GM19372 (cell line): ENCODE measurements around the gene GREM2.

Experiments
- ATAC-seq: cut with Tn5 transposase; IDR thresholded peaks from one replicate; pipeline ENCODE4 v1.9.1; 2021; ENCODE audit warnings: mild to moderate bottlenecking, low read depth, moderate library complexity; ENCODE audit not compliant: unreplicated experiment

GREM2 gene

DNA sequence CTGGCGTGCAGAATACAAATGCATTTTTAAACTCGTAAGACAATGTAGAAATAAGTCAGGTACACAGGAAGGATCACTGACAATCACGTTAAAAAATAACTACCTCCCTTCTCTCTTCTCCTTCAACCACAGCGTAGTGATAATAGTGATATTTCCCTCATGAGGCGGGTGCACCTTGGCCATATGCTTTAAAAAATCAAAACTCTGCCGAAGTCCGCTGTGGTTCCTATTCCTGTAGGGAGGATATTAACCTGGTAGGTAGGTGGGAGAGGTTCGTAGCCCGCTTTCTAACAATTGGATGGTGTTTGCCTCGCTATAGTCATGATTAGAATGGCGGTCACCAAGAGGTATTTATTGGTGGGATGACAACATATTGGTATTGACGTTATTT lies 732 bp downstream of the GREM2 start:
- no peak for ATAC-seq

DNA sequence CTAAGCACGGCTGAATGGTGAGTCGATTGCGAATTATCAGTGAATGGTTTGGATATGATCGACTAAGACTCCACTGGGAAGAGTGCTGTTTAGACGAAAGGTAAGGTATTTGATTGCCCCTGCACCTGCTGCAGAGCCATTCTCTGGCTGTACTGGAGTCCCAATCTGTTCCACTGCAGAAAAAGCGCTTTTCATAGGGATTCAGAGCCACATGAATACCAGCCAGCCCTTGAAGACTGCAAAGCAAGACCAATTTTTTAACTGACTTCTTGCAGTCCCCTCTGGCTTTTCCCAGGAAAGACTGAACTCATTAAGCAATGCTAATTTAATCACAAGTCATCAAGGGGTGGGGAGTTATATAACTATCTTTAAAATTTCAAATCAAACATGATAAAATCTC lies 1.3 kb downstream of the GREM2 start:
- ATAC-seq, result no peak

DNA sequence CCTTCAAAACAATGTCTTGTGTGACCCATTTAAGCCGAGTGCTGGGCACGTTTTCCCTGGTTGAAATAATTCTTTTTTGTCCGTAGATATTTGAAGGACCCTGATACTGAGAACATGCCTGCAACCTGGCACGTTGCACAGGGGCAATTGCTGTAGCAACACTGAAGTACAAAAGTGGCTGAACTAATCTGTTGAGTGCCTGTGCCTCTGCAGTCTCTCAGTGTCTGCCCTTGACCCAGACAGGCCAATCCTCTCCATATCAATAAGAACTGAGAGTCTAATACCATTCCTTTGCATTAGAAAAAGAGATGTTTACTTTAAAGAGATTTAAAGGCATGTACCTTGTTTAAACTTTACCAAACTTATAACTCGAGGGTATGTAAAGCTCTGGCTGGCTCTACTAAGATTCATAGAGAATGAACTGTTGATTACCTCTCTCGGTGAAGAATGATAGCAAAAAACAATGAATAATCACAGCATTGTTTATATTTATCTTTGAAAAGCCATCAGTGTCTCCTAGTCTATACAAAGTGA lies 2.4 kb downstream of the GREM2 start:
- ATAC-seq, result no peak

DNA sequence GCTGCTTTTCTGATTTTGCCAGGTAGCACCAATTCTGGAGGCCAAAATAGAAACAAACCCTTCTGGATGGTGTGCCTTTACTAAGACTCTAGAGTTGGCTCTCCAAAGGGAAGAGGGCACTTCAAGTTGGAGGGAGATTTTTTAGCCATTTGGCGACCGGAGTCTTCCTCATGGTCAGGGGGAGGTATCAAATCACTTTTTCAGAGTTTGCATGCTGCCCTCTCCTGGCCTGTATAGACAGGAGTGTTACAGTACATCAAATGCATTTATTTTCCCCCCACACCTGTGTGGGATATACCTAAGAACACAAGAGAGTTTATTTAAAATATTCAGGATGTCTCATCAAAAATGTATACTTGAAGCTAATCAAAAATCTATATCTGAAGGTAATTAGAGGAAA lies 3.2 kb downstream of the GREM2 start:
- no peak for ATAC-seq

DNA sequence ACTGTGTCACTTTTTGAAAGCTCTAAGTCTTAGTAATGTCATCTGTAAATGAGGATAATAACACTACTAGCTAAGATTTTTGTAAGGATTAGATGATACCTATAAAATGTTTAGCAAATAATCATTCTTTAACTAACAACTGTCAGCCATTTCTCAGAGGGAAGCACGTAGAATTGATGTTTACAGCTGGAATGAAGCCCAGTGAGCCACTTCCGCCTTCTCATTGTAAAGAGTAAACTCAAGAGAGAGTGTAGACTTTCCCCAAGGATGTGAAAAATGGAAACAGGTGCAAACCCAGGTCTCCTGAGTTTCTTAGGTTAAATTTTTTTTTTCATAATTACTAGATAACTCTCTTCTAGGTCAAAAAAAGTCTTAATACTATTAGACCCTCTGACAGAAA lies 4.9 kb downstream of the GREM2 start:
- no peak for ATAC-seq

DNA sequence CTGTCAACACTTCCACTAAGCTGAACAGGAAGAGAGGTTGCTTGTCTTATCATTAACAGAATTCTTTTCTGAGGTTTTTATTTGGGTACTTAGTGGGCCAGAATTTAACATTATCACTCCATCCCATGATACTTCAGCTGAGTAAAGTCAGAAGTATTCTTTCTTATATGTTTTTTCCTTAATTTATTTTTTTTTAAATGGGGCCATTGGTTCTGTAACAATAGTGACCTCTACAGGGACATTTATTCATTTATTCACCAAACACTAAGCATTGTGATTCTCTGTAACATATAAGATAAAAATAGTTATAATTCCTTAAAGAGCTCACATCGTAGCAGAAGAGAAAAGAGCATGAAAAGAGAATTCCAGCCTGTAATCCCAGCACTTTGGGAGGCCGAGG lies 9.8 kb downstream of the GREM2 start:
- no peak for ATAC-seq

DNA sequence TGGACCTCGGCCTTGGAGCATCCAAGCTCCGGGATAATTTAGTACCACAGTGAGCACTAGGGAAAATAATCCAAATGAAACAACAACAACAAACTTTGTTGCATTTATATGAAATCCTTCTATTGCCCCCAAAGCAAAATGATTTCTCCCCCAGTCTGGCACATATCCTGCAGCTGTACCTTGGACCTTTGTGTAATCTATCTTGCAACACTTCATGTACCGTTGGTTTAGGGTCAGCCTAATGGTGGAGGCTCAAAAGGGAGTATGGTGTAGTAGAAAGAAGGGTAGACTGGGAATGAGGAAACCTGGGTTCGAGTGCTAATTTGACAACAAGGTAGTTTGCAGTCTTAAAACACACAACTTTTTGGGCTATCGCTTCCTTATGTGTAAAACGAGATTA lies 12.1 kb downstream of the GREM2 start:
- ATAC-seq, result no peak

DNA sequence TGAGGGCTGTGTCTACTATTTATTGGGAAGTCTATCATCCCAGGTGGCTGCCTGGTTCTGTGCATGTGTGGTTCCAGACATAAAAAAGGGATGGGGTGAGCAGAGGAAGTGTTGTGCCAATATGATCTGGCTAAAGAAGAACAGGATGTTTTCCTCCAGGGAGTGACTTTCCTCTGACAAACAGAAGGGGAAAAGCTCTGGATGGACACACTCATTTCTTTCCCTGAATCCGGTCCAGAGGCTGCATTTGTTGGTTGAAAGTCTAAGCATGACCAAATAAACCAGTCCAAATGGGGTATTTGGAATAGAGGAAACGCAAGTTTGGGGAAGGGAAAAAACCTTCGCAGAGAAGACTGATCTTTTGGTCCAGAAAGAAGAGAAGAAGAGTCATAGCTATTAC lies 12.7 kb downstream of the GREM2 start:
- no peak for ATAC-seq

DNA sequence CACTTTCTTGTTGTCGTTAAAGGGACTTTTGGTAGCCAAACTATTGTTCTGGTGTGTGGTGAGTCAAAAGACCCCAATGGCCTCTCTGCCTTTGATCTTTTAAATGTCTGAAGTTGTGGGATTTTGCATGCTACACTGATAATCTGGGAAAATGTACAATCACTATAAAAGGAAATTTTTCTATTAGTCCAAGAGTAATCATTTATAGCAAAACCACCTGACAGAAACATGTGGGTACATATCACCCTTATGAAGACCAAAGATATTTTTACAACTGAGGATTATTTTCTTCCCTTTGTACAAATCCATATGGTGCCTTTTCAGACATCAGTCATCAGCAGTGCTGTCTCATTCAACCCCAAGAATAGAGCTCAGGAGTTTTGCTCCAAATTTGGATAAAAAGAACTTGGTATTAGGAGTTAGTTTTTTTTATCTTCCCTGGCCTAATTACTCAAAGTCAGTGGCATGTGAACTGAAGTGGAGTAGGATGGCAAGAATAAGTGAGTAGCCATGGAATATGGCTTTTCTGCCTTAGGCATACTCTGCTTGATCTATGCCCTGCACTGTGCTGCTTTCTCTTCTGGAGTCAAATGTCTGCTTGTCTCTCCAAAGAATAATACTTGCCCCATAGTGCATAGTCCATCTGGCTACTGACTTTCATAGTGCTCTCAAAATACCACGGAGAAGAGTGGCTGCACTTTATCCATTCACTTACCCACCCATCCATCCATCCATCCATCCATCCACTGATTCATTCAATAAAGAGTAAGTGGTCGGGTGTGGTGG lies 13.5 kb downstream of the GREM2 start:
- ATAC-seq, result no peak

DNA sequence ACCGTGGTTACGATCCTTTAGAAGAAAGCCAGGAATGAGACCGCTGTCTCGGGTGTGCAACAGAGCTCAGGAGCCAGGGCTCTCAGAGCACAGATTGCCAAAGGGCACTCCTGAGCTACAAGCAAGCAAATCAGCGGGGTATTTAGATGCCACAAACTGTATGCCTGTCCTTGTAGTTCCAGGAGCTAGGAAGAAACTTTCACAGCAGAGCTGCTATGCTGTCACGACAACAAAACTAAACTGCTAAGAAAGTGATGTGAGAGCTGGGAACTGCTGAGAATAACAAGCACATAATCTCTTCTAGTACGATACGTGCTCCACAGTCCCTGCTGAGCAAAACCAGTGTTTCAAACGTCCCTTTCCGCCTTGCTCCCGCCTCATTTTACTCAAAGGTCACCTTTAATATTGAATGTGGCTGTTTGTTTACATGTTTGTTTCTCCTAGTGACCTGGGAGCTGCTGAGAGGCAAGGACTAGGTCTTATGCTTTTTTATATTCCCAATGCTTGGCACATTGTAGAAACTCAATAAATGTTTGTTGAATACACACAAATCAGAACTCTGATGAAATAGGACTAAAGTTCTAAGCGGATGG lies 14.7 kb downstream of the GREM2 start:
- no peak for ATAC-seq

DNA sequence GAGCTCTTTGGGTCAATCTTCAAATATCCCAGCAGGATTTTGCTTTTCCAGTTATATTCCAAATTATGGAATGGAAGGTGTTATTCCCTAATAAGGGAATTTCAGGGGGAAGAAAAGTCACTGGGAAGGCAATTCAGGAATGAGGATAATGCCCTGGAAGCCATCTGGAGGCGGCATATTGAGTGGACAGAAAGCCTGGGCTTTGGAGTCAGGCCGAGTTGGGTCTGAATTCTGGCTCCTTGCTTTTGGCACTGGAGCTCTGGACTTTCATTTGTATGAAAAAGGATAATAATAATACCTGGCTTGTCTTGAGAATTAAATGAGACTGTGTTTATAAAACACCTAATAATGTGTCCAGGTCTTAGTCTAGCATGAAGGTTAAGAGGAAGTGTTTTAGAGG lies 16.5 kb downstream of the GREM2 start:
- no peak for ATAC-seq

DNA sequence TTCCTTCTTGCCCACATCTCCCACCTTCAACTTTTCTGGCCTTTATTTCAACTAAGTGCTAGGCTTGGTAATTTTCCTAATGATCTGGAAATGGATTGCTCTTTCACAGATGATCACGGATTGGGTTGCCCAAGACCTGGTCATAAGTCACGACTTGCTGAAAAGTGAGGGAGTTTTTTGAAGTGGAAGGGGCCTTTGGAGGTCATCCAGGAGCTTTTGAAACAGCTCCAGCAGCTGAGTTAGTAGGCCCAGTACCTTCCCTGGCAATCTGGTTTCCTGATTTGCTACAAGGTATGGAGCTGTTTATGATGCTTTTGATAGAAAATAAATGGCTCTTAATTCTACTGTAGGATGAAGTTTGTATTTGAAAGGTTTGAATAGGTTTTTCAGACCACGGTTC lies 20.4 kb downstream of the GREM2 start:
- no peak for ATAC-seq

DNA sequence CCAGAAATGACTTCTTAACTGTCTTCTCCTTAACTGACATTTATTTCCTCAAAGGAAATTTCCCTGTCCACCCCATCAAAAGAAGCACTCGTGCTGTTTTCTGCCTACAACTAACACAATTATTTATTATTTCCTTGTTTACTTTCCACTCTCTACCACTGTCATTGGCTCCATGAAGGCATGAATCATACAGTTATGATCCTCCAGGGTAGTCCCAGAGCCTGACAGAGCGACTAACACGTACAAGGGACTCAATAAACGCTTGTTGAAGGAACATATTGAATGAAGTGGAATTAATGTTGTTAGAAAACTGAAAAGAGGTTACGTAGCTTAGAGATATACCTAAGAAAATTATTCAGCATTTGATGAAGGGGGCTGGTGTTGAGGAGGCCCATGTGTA lies 20.9 kb downstream of the GREM2 start:
- ATAC-seq, result no peak

DNA sequence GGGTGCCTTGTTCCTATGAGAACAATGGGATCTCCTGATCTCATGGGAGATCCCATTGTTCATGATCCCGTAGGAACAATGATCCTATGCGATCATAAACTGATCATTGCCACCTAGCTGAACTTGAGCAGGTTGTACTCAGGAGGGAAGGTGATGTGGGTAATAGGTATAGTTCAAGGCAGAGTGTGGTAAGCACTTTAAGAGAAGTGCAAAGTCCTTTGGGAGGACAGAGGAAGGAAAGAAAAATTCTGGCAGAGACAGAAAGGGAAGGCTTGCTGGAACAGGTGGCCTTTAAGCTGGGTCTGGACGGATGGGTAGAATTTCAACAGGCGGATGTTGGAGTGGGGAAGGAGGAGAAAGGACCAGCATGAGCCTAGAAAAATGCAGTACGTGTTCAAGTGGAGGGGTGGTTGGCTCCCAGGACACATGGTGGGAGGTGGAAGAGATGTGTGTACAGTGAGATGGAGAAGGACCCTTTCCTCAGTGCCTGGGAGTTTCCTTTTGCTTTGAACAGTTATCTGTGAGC lies 22.3 kb downstream of the GREM2 start:
- ATAC-seq, result no peak

DNA sequence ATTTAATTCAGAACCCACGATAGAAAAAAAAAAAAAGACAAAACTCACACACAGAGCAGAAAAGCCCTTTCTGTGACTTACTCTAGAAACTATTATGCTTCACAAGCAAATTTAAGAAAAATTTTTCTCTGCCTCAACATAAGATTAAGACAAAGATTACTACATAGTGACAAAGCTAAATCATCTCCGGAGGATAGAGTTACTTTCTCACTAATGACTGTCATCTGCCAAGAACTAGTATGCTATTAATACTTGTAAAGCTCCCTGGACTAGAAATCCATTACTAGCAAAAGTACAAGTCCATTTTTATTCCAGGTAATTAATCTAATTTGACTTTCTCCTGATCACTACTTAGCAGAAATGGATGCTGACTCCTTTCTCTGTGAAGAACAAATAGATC lies 25.9 kb downstream of the GREM2 start:
- no peak for ATAC-seq

DNA sequence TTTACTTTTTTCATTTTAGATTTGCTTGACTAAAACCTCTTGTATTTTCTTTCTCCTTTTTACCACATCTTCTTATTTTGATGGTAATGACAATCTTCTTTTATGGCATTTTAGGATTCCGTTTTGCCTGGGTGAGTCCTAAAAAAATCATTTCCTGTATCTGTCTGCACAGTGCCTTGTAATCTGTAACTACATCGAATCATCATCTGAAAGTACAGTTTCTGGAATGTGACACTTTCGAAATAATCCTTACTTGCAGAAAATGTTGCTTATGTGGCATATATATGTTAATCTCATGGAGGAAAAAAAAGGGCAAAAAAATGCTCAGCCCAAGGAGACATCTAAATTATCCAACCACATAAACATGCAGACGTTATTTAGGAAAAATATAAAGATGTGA lies 29.0 kb downstream of the GREM2 start:
- no peak for ATAC-seq

DNA sequence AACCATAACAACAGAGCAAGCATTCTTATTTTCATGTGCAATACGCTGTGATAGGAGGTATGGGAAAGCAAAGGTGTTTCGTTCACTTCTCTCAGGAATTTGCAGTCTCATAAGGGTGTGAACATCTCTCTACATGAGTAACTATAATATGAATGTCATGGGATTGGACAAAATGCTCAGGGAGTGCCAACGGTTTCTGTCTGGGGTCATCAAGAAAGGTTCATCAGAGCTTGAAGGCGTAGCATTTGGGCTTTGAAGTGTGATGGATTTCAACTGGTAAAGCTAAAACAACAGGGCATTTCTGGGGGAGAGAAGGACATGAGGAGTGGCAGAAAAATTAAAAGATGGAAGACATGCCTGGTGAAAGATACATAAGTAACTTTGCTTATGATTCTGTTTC lies 32.4 kb downstream of the GREM2 start:
- no peak for ATAC-seq

DNA sequence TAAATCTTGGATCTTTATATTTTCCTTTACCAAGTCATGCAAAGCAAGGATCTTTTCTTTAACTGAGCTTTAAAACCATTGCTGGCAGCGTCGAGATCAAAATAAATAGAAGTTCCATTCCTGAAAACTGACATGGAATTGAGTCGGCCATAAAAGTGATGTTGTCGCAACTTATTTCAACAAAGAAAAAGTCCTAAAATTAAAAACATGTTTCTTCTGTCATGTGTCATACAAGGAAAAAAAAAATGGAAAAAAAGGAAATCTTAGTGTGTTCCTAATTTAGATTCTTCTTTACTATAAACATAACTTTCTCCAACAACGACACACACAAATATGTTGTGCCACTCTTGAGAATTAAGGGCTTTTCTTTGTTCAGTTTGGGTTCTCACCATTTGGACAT lies 34.9 kb downstream of the GREM2 start:
- ATAC-seq, result no peak

DNA sequence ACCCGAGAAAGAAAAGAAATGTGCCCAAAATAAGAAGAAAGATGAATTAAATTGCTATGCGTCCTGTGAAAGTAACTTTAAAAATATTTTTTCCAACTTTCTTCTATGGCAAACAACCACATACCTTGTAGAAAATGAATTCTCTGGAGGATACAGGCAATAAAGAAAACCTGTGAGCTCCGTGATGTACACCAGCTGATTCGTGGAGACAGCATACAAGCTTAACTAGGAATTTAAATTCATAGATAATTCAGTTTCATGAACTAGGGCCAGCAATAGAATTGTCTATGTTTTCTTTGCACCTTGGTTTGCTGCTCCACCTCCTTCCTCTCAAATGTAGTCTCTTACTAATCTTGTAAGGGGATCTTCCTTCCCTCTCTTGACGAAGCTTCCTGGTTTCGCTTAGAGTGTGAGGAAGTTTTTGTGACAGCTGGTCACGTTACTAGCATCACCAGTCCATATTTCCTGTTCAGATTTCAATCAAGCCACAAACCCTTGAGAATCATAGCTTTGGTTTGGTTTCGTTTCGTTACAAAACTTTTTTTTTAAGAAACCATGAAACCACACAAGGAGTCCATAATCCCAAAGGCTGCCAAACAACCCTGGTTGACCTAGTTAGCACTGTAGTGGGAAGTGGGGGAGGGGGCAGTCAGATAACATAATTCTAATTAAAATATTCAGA lies 35.8 kb downstream of the GREM2 start:
- ATAC-seq, result no peak

DNA sequence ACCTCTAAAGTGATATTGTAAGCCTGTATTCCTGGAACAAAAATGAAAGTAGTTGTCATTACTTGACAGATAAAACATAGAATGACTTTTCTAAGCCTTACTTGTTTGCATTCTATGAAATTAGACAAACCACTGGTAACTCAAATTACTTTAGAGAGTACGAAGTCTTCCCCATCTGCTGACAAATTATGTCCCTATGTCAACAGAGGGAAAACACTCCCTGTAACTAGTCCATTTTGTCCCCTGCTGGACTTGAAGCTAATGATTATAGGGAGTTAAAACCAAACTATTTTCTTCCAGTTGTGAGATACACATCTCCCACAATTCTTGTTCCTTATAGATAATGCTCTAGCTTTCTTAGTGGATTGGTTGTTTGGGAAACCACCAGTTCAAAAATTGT lies 39.6 kb downstream of the GREM2 start:
- ATAC-seq, result no peak

DNA sequence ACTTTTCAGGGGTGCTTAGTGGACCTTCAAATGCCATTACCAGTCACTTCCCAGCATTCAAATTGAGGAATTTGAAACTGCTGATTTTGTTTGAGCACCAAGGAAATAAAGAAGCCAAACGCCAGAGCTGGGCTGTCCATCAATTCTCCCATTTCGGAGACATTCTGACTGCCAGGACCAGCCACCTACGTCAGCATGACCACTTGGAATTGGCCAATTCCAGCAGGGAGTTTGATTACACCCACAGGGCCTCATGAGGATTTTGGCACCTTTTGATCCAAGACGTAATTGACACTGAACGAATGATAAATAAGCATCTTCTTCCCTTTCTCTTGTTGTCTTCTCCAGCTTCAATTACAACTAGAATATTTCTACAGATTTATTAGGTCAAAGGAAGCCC lies 40.2 kb downstream of the GREM2 start:
- ATAC-seq, result no peak

DNA sequence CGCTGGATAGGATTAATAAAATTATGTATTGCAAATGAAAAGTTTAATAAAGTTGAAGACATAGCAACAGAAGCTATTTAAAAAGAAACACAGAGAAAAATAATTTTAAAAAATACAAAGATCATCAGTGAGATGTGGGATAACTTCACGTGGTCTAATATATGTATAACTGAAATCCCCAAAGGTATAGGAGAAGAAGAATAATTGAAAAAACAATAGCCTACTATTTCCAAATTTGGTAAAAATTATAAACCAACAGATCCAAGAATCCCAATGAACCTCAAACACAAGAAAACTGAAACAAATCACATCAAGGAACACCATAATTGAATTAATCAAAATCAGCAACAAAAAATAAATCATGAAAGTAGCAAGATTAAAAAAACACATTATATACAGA lies 44.9 kb downstream of the GREM2 start:
- no peak for ATAC-seq
